ENCODE data around the gene EFTUD2.

Gene EFTUD2

GRCh38 chr17:44931376-44931775 lies 32.1 kb upstream of the EFTUD2 start:
- peaks cover 70% of the 10 kb centered on the region for H3K36me3 Mint-ChIP-seq
- CTCF ChIA-PET, result interaction anchor here (1.2 kb wide), 1 partner anchor 11 kb away, joined by 4 read pairs; no protein-coding TSS in a partner anchor

GRCh38 chr17:44930667-44931066 lies 31.4 kb upstream of the EFTUD2 start:
- no peak for DNase-seq
- Mint-ChIP-seq H3K4me1 (no peaks in the 10 kb centered on the region), H3K27me3 (no peaks in the 10 kb centered on the region), H3K36me3 (peaks cover 71% of the 10 kb centered on the region), H3K27ac (no peak overlapping the region), H3K4me3 (no peak overlapping the region), H3K9me3 (no peaks in the 10 kb centered on the region)
- CTCF ChIA-PET, result interaction anchor here (0.8 to 0.9 kb wide), 2 partner anchors 21 to 91 kb away, joined by 3 to 5 read pairs; no protein-coding TSS in a partner anchor

More at GRCh38 chr17:44931376-44931775, 32.1 kb upstream of the EFTUD2 start:
- no peak overlapping the region for H3K27ac Mint-ChIP-seq
- H3K9me3 Mint-ChIP-seq, result no peaks in the 10 kb centered on the region
- no peaks in the 10 kb centered on the region for H3K27me3 Mint-ChIP-seq
- DNase-seq, result no peak
- H3K4me3 Mint-ChIP-seq, result no peak overlapping the region
- no peaks in the 10 kb centered on the region for H3K4me1 Mint-ChIP-seq

GRCh38 chr17:44928950-44929720 lies 29.9 kb upstream of the EFTUD2 start:
- Mint-ChIP-seq H3K27ac (no peak overlapping the region), H3K36me3 (peaks cover 69% of the 10 kb centered on the region), H3K4me3 (no peak overlapping the region), H3K9me3 (no peaks in the 10 kb centered on the region), H3K4me1 (no peaks in the 10 kb centered on the region), H3K27me3 (no peaks in the 10 kb centered on the region)
- CTCF ChIA-PET, result interaction anchor here (1.1 kb wide), 1 partner anchor 9 kb away, joined by 5 read pairs; no protein-coding TSS in a partner anchor
- DNase-seq, result no peak

- Mint-ChIP-seq H3K9me3 (no peaks in the 10 kb centered on the region), H3K4me3 (no peak overlapping the region)
Observed at GRCh38 chr17:44928136-44928535, 28.9 kb upstream of the EFTUD2 start.

GRCh38 chr17:44927696-44928095 lies 28.5 kb upstream of the EFTUD2 start:
- Mint-ChIP-seq H3K27me3 (peaks cover 5% of the 10 kb centered on the region), H3K9me3 (no peaks in the 10 kb centered on the region), H3K4me3 (no peak overlapping the region), H3K27ac (no peak overlapping the region), H3K4me1 (no peaks in the 10 kb centered on the region), H3K36me3 (peaks cover 57% of the 10 kb centered on the region)
- CTCF ChIA-PET, result interaction anchor here (2.1 kb wide), 1 partner anchor 10 kb away, joined by 5 read pairs; no protein-coding TSS in a partner anchor
- no peak for DNase-seq

More at GRCh38 chr17:44928136-44928535, 28.9 kb upstream of the EFTUD2 start:
- H3K4me1 Mint-ChIP-seq, result no peaks in the 10 kb centered on the region
- H3K36me3 Mint-ChIP-seq, result peaks cover 61% of the 10 kb centered on the region
- no peak overlapping the region for H3K27ac Mint-ChIP-seq
- DNase-seq, result no peak
- peaks cover 1% of the 10 kb centered on the region for H3K27me3 Mint-ChIP-seq
- CTCF ChIA-PET, result no interaction called here

GRCh38 chr17:44926821-44927525 lies 27.7 kb upstream of the EFTUD2 start:
- Mint-ChIP-seq H3K4me3 (no peak overlapping the region), H3K27ac (no peak overlapping the region)
- CTCF ChIA-PET, result interaction anchor here (2.1 kb wide), 1 partner anchor 9 kb away, joined by 5 read pairs; no protein-coding TSS in a partner anchor

GRCh38 chr17:44925731-44926697 lies 26.8 kb upstream of the EFTUD2 start:
- no peaks in the 10 kb centered on the region for H3K9me3 Mint-ChIP-seq
- no peaks in the 10 kb centered on the region for H3K4me1 Mint-ChIP-seq
- DNase-seq, result no peak
- H3K27ac Mint-ChIP-seq, result no peak overlapping the region
- H3K4me3 Mint-ChIP-seq, result no peak overlapping the region
- CTCF ChIA-PET, result interaction anchor here (2.1 kb wide), 1 partner anchor 8 kb away, joined by 5 read pairs; no protein-coding TSS in a partner anchor
- peaks cover 47% of the 10 kb centered on the region for H3K36me3 Mint-ChIP-seq
- H3K27me3 Mint-ChIP-seq, result peaks cover 22% of the 10 kb centered on the region

More at GRCh38 chr17:44926821-44927525, 27.7 kb upstream of the EFTUD2 start:
- peaks cover 57% of the 10 kb centered on the region for H3K36me3 Mint-ChIP-seq
- H3K9me3 Mint-ChIP-seq, result no peaks in the 10 kb centered on the region
- DNase-seq, result no peak
- peaks cover 13% of the 10 kb centered on the region for H3K27me3 Mint-ChIP-seq
- no peaks in the 10 kb centered on the region for H3K4me1 Mint-ChIP-seq

- peaks cover 30% of the 10 kb centered on the region for H3K36me3 Mint-ChIP-seq
- no peak overlapping the region for H3K27ac Mint-ChIP-seq
- peak; percentile 7 for DNase-seq
- no peaks in the 10 kb centered on the region for H3K9me3 Mint-ChIP-seq
- H3K27me3 Mint-ChIP-seq, result peaks cover 41% of the 10 kb centered on the region
- CTCF ChIA-PET, result no interaction called here
- H3K4me3 Mint-ChIP-seq, result no peak overlapping the region
- H3K4me1 Mint-ChIP-seq, result no peaks in the 10 kb centered on the region
Observed at GRCh38 chr17:44924107-44924544, 24.9 kb upstream of the EFTUD2 start.

GRCh38 chr17:44922746-44923470 lies 23.7 kb upstream of the EFTUD2 start:
- CTCF ChIA-PET, result interaction anchor here (4.0 kb wide), 1 partner anchor 97 kb away, joined by 56 read pairs; no protein-coding TSS in a partner anchor
- peak; percentile 11 for DNase-seq
- H3K4me3 Mint-ChIP-seq, result no peak overlapping the region

GRCh38 chr17:44922136-44922535 lies 22.9 kb upstream of the EFTUD2 start:
- H3K27me3 Mint-ChIP-seq, result peaks cover 55% of the 10 kb centered on the region
- H3K4me3 Mint-ChIP-seq, result no peak overlapping the region
- no peaks in the 10 kb centered on the region for H3K9me3 Mint-ChIP-seq
- CTCF ChIA-PET, result interaction anchor here (1.0 to 4.0 kb wide), 3 partner anchors 13 to 178 kb away, joined by 3 to 56 read pairs (median 3); no protein-coding TSS in a partner anchor
- peak; percentile 6 for DNase-seq
- peaks cover 13% of the 10 kb centered on the region for H3K36me3 Mint-ChIP-seq
- H3K27ac Mint-ChIP-seq, result no peak overlapping the region
- no peaks in the 10 kb centered on the region for H3K4me1 Mint-ChIP-seq

More at GRCh38 chr17:44922746-44923470, 23.7 kb upstream of the EFTUD2 start:
- H3K27ac Mint-ChIP-seq, result no peak overlapping the region
- H3K4me1 Mint-ChIP-seq, result no peaks in the 10 kb centered on the region
- H3K36me3 Mint-ChIP-seq, result peaks cover 19% of the 10 kb centered on the region
- no peaks in the 10 kb centered on the region for H3K9me3 Mint-ChIP-seq
- peaks cover 49% of the 10 kb centered on the region for H3K27me3 Mint-ChIP-seq

- H3K36me3 Mint-ChIP-seq, result peaks cover 10% of the 10 kb centered on the region
- no peaks in the 10 kb centered on the region for H3K9me3 Mint-ChIP-seq
- DNase-seq, result peak; percentile 8
- H3K4me1 Mint-ChIP-seq, result no peaks in the 10 kb centered on the region
- peaks cover 63% of the 10 kb centered on the region for H3K27me3 Mint-ChIP-seq
- no peak overlapping the region for H3K4me3 Mint-ChIP-seq
- H3K27ac Mint-ChIP-seq, result no peak overlapping the region
- CTCF ChIA-PET, result interaction anchor here (0.8 to 4.0 kb wide), 12 partner anchors 8 to 276 kb away, joined by 3 to 56 read pairs (median 4); partner anchors contain the start of gene PLCD3
Observed at GRCh38 chr17:44921122-44921882, 22.1 kb upstream of the EFTUD2 start.

- H3K27ac Mint-ChIP-seq, result no peak overlapping the region
- H3K4me1 Mint-ChIP-seq, result no peaks in the 10 kb centered on the region
- no peak overlapping the region for H3K4me3 Mint-ChIP-seq
- CTCF ChIA-PET, result interaction anchor here (0.7 to 4.0 kb wide), 21 partner anchors 9 to 277 kb away, joined by 3 to 56 read pairs (median 4); partner anchors contain the start of genes ACBD4 and PLCD3
- peak; percentile 19 for DNase-seq
- H3K36me3 Mint-ChIP-seq, result peaks cover 4% of the 10 kb centered on the region
- H3K27me3 Mint-ChIP-seq, result peaks cover 69% of the 10 kb centered on the region
- no peaks in the 10 kb centered on the region for H3K9me3 Mint-ChIP-seq
Observed at GRCh38 chr17:44920565-44920940, 21.3 kb upstream of the EFTUD2 start.

Data from activated naive CD4-positive, alpha-beta T cell treated with anti-CD3 and anti-CD28 coated beads, Interleukin-2, amount 10 ng/mL, durations not matched to agents 7 days and 5 days (primary cell).